SU-DHL-6 (cell line): ENCODE data around the gene TRNP1.

Experiments
- H2AFZ ChIP-seq: fragments of 200-600 bp; sonication (generic); 2 replicates; pipeline ENCODE4 v1.6.1; 2014; ENCODE audit warnings: low read depth, mild to moderate bottlenecking, moderate library complexity, mixed read lengths, antibody characterized with exemption, low read length; ENCODE audit not compliant: severe bottlenecking
- H3F3A ChIP-seq: fragments of 200-600 bp; shearing (Covaris generic); 2 replicates; pipeline ENCODE4 v1.6.0; 2016; ENCODE audit warnings: antibody characterized with exemption, mild to moderate bottlenecking; ENCODE audit not compliant: insufficient read depth
- H3K27ac ChIP-seq: fragments of 200-600 bp; sonication (generic); 2 replicates; pipeline ENCODE4 v1.5.1; 2016; ENCODE audit warnings: low read depth, mild to moderate bottlenecking, low read length, moderate library complexity, mixed read lengths
- H3K27me3 ChIP-seq: fragments of 200-600 bp; sonication (generic), shearing (Covaris generic); 2 replicates; pipeline ENCODE4 v1.6.0; 2014; ENCODE audit warnings: mild to moderate bottlenecking, low read length
- H3K36me3 ChIP-seq: fragments of 200-600 bp; sonication (generic); 2 replicates; pipeline ENCODE4 v1.6.1; 2014; ENCODE audit warnings: mild to moderate bottlenecking, low read length, mixed read lengths
- H3K4me2 ChIP-seq: fragments of 300-600, 200-600 bp; shearing (Covaris generic), sonication (generic); 2 replicates; pipeline ENCODE4 v1.6.0; 2014; ENCODE audit warnings: low read length, low read depth, mild to moderate bottlenecking; ENCODE audit not compliant: poor library complexity, severe bottlenecking
- H3K4me3 ChIP-seq: fragments of 200-600 bp; sonication (generic); 2 replicates; pipeline ENCODE4 v1.5.1; 2014; ENCODE audit warnings: antibody characterized with exemption, low read length, mild to moderate bottlenecking, mixed read lengths; ENCODE audit not compliant: insufficient read depth, poor library complexity, severe bottlenecking
- H3K79me2 ChIP-seq: fragments of 200-600 bp; sonication (generic); 2 replicates; pipeline ENCODE4 v1.6.1; 2014; ENCODE audit warnings: mild to moderate bottlenecking, low read length, moderate library complexity; ENCODE audit not compliant: insufficient read depth
- H3K9ac ChIP-seq: fragments of 200-600 bp; sonication (generic); 2 replicates; pipeline ENCODE4 v1.7.0; 2014; ENCODE audit warnings: mild to moderate bottlenecking, low read length
- H3K9me2 ChIP-seq: fragments of 200-600 bp; sonication (generic); replicated peaks from 2 replicates; pipeline ENCODE4 v1.6.1; 2014; ENCODE audit warnings: low read length; ENCODE audit not compliant: insufficient read depth
- H3K9me3 ChIP-seq: fragments of 200-600 bp; sonication (generic); 2 replicates; pipeline ENCODE4 v1.6.1; 2014; ENCODE audit warnings: low read length, mixed read lengths; ENCODE audit not compliant: insufficient read depth
- H4K20me1 ChIP-seq: fragments of 200-600 bp; sonication (generic); 2 replicates; pipeline ENCODE4 v1.6.1; 2014; ENCODE audit warnings: low read depth, mild to moderate bottlenecking, antibody characterized with exemption, low read length, moderate library complexity, mixed read lengths
- CTCF ChIP-seq: fragments of 200-600 bp; sonication (generic); IDR thresholded peaks from one replicate; pipeline ENCODE4 v1.5.1; 2017; ENCODE audit warnings: antibody characterized with exemption, mild to moderate bottlenecking, low read length, moderate library complexity; ENCODE audit not compliant: insufficient read depth, poor library complexity, severe bottlenecking
- EZH2phosphoT487 ChIP-seq: fragments of 200-600 bp; sonication (generic), shearing (Covaris generic); conservative IDR thresholded peaks from 2 replicates; pipeline ENCODE4 v1.6.1; 2018; ENCODE audit warnings: mild to moderate bottlenecking, antibody characterized with exemption, low read length, moderate library complexity, mixed read lengths

The TRNP1 gene

DNA sequence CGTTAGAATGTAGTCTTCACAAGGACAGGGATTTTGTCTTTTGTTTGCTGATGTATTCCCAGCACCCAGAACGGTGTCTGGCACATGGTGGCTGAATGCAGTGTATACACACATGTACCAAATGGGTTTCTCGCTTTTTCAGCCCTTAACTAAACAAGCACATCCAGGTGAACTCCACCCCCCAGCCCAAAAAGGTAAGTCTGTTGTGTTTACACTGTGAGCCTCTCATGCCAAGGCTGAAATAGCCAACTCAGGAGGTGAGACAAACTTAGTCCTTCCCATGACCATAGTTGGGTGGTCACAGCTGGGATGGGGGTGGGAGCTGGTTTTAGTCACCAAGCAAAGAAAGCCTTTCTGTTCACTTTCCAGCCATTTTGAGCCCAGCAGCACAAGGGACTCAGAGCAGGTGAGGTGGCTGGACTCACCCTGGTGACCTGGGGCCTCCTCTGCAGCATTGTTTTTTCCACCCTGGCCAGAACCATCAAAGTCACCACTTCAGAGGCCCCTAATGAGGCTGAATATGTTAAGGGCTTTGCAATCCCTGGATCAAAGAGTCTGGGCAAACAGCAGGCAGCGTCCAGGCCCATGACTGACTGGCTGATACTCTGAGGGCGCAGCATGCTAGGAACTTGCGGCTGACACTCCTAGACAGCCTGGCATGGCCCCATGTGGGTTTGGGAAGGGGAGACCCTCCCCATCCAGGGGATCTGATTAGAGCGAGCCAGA, 10.4 kb downstream of the TRNP1 start:
- H3K9me2 ChIP-seq = no peaks in the 10 kb centered on the region
- H3K4me2 ChIP-seq = no peak overlapping the region
- no peaks in the 10 kb centered on the region for H3K79me2 ChIP-seq
- no peaks in the 10 kb centered on the region for H4K20me1 ChIP-seq
- no peaks in the 10 kb centered on the region for H3F3A ChIP-seq
- H3K36me3 ChIP-seq = no peaks in the 10 kb centered on the region
- H3K27ac ChIP-seq = no peak overlapping the region
- no peak overlapping the region for H2AFZ ChIP-seq
- no peak for TF ChIP-seq EZH2phosphoT487
- TF ChIP-seq CTCF = no peak
- H3K27me3 ChIP-seq = no peaks in the 10 kb centered on the region
- no peak overlapping the region for H3K4me3 ChIP-seq
- H3K9me3 ChIP-seq = no peaks in the 10 kb centered on the region
- no peak overlapping the region for H3K9ac ChIP-seq

- H3K9me2 ChIP-seq = no peaks in the 10 kb centered on the region
- H3K27ac ChIP-seq = no peak overlapping the region
- no peaks in the 10 kb centered on the region for H3F3A ChIP-seq
- H3K36me3 ChIP-seq = no peaks in the 10 kb centered on the region
- no peak overlapping the region for H3K9ac ChIP-seq
- no peak overlapping the region for H3K4me2 ChIP-seq
- H3K4me3 ChIP-seq = no peak overlapping the region
- no peak for TF ChIP-seq EZH2phosphoT487
- TF ChIP-seq CTCF = no peak
- no peaks in the 10 kb centered on the region for H4K20me1 ChIP-seq
- no peaks in the 10 kb centered on the region for H3K27me3 ChIP-seq
- no peak overlapping the region for H2AFZ ChIP-seq
- H3K9me3 ChIP-seq = no peaks in the 10 kb centered on the region
- no peaks in the 10 kb centered on the region for H3K79me2 ChIP-seq
Measured at GRCh38 chr1:27004471-27005165, 11.1 kb downstream of the TRNP1 start.

DNA sequence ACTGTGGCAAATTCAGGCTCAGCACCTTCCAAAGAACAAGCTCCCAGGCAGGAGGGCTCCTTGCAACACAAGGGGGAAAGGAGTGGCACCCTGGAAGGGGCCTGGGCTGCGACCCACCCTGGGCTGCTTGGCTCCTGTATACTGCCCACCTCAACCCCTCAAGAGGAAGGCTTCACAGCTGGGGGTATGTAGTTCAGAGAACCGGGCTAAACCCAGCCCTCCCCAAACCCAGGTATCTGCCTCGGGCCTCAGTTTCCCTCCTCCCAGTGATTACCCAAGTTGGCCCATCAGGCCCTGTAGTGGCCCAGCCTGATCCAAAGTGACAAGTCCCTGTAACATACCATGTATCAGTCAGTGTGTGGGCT, 11.7 kb downstream of the TRNP1 start:
- no peak overlapping the region for H2AFZ ChIP-seq
- no peaks in the 10 kb centered on the region for H3K36me3 ChIP-seq
- H4K20me1 ChIP-seq = no peaks in the 10 kb centered on the region
- no peaks in the 10 kb centered on the region for H3K9me3 ChIP-seq
- H3K4me2 ChIP-seq = no peak overlapping the region
- no peaks in the 10 kb centered on the region for H3F3A ChIP-seq
- TF ChIP-seq EZH2phosphoT487 = no peak
- no peak for TF ChIP-seq CTCF
- no peaks in the 10 kb centered on the region for H3K79me2 ChIP-seq
- no peak overlapping the region for H3K4me3 ChIP-seq
- H3K9ac ChIP-seq = no peak overlapping the region
- no peaks in the 10 kb centered on the region for H3K9me2 ChIP-seq
- H3K27ac ChIP-seq = no peak overlapping the region
- H3K27me3 ChIP-seq = no peaks in the 10 kb centered on the region
